NCI-H146 treated with DMSO at 0.1 percent for 48 hours (cell line): ENCODE measurements around the gene PSMA5.
A peak's percentile ranks its signal among the peaks of the same experiment; 100 is the strongest.
"Not testable (repeated sequence)": the region's sequence is repeated elsewhere in the genome, so short reads cannot be mapped to it uniquely, and the experiment has no call there.

Source experiments
- DNase-seq: peaks from one replicate; lab custom pipeline; 2025; ENCODE audit not compliant: unreplicated experiment; lab: John Stamatoyannopoulos, UW

PSMA5 gene

GRCh38 chr1:109433322-109433721, 7.1 kb upstream of the PSMA5 start:
- DNase-seq, result no peak

GRCh38 chr1:109432336-109432735, 6.1 kb upstream of the PSMA5 start:
- DNase-seq, result no peak

DNA sequence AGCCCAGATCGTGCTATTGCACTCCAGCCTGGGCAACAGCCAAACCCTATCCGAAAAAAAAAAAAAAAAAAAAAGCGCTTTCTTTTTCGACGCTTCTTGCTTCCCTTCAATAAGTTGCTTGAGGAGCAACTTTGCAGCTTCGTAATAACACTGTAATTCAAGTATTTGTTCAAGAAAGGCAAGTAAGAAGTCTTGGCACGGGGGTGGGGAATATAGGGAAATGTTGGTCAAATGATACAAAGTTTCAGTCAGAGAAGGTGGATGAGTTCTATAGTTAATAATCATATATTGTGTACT, 871 bp upstream of the PSMA5 start:
- no peak for DNase-seq

GRCh38 chr1:109425391-109426280, 612 bp downstream of the PSMA5 start:
- DNase-seq, result no peak

DNA sequence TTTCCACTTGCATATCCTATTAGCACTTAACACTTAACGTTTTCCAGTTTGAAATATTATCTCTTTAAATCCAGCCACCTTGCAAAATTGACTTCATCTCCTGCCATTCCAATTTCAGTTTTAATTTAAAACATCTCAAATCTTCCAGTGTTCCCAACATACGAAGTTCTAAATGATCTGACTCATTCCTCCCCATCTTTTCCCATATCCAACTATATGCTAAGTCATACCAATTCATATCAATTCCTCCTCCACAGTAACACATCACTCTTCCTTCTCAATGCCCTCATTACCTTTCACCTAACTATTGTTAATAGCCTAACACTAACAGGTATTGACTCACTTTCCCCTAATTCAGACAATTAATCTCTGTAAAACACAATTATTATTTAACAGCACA, 2.8 kb downstream of the PSMA5 start:
- no peak for DNase-seq

DNA sequence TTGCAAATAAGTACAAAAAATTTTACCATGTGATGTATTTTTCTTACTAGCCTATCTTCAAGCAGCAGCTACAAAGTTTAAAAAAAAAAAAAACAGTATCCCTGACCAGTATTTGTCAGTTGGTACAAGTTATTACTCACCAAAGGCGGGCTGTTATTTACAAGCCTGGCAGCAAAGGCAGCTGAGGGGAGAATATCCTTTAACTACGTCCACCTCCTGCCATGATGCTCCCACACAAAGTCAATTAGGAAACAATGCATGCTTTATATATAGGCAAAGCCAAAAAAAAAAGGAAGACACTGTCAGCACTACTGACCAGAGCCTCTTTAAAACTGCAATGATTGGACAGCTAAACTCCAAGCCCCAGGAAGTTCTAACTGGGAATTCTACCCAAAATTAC, 13.7 kb downstream of the PSMA5 start:
- no peak for DNase-seq

- no peak for DNase-seq
Measured at GRCh38 chr1:109404838-109405237, 21.4 kb downstream of the PSMA5 start.

GRCh38 chr1:109402025-109402424, 24.2 kb downstream of the PSMA5 start:
- no peak for DNase-seq

DNA sequence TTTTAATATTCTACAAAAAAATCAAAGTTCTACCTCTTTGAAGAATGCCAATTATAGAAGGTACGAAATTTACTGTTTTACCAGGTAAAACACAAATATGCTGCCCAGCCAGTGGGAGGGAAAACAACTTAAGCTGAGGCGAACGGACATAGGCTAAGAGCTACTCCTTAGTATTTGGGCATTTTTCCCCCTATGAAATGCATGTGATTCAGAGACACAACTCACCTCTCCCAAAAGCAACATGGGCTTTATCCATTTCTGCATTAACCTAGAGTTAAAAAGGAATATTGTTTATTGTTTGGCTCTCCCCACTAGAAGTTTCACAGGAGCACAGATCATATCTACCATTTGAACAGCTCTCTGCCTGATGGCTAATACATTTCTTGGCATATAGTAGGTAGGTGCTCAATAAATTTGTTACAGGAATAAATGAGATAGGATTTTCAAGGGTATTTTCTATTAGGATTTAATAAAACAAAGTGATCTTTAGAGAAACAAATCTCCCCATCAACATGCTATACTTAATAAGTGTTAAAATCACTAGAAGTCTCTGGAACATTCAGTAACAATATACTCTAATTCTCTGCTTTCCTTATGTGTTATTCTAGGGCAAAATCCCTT, 26.1 kb downstream of the PSMA5 start:
- no peak for DNase-seq

GRCh38 chr1:109399326-109399957, 26.8 kb downstream of the PSMA5 start:
- peak; percentile 61 for DNase-seq

DNA sequence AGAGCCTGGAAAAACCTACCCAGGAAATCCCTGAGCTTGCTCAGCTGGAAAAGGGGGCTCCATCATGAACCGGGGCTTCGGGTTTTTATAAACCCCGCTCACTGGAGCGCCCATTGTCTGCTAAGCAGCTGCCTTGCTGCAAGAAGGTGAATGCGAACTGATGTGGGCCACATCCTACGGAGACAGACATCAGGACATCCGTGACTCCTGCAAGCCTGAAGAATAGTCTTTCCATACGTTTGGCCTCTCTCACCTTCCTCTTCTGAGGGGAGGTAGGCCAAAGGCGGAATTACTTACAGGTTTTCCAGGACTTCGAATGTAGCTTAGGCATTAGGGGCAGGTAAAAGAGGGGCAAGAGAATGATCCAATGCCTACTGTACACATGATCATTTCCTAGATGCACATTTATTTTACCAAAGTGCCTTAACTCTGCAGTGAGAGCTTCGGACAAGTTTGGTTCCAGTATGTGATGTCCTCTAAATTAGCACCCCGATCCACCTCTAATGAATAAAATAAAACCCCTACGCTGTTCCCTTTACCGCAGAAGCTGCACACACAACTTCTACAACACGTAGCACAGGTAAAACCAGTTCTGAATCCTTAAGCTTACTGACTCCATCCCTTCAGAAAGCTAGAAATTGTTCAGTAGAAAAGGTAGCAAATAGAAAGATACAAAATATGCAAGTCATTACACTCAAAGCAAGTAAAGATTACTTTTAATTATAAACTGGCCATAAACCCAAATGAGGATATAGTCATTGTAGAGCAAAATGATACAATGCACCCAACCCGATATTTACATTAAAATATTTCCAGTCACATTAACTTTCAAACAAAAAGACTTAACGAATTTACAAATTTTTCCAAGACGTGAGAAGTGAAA, 27.7 kb downstream of the PSMA5 start:
- peak; percentile 42 for DNase-seq

DNA sequence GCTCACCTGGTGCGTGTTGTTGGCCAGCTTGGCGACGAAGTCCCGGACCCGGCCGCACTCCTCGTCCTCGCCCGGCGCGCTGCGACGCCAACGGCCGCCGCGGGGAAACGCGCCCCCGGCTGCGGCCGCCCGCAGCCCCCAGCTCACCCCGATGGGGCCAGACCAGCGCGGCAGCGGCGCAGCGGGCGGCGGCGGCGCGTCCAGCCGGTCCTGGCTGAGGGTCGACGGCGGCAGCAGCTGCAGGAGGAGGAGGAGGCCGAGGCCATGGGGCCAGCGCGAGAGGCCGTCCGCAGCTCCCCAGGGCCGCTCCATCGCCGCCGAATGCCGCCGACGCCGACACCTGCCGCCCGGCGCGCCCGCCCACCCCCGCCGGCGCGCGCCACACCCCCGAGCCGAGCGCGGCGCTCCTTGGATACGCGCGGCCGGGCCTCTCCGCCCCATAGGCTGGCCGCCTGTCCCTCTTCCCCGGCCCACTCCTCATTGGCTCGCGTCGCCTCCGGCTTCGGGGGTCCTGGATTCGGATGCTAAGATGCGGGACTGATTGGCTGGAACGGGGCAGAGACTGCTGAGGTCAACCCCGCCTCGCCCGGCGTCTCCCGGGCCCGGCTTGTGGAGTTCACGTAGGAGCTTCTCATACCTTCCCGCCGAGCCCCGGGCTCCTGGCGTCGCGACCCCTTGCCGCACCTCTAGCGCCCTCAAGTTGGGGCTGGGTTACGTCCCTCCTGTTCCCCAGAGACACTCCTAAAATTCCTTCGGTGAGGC, 28.5 kb downstream of the PSMA5 start, which contains the start of gene SORT1:
Gene SORT1, minus strand, starts transcription at position 338 of the 762 bp plus-strand sequence. Its CDS starts 26 bp downstream, at position 312.
- peak; percentile 90 for DNase-seq

GRCh38 chr1:109396871-109397580, 29.2 kb downstream of the PSMA5 start:
- DNase-seq, result peak; percentile 12

- DNase-seq, result no peak
Measured at GRCh38 chr1:109396513-109396839, 29.8 kb downstream of the PSMA5 start.

DNA sequence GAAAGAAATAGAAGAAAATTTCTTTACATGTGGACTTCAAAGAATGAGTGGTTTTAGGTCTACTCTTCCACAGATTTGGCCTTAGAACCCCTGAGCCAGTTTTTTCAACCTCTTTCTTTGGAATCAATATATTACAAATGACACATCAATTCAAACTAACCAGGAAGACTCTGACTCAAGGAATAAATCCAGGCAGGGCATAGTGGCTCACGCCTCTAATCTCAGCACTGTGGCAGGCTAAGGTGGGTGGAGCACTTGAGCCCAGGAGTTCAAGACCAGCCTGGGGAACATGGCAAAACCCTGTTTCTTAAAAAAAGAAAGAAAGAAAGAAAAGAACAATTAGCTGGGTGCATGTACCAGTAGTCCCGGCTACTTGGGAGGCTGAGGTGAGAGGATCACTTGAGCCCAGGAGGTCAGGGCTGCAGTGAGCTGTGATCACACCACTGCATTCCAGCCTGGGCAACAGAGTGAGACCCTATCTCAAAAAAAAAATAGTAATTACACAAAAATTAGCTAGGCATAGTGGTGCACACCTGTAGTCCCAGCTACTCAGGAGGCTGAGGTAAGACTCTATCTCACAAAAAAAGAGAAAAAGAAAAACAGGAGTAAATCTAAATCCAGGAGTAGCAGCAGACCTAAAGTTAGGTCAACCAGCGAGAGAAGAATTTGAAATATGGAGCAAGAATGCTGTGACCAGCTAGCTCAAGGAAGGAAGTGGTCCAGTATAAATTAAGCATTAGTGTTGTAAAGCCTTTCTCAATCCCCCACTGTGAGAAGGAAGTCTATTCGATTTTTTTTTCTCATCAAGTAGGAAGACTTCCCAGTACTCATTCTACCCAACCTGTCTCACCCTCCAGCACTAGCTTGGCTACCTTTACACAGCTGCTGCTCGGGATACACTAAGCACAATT, 30.4 kb downstream of the PSMA5 start:
- no peak for DNase-seq

GRCh38 chr1:109395282-109395599, 31.0 kb downstream of the PSMA5 start:
- DNase-seq, result not testable (repeated sequence)

- no peak for DNase-seq
Measured at GRCh38 chr1:109394591-109395281, 31.5 kb downstream of the PSMA5 start.

DNA sequence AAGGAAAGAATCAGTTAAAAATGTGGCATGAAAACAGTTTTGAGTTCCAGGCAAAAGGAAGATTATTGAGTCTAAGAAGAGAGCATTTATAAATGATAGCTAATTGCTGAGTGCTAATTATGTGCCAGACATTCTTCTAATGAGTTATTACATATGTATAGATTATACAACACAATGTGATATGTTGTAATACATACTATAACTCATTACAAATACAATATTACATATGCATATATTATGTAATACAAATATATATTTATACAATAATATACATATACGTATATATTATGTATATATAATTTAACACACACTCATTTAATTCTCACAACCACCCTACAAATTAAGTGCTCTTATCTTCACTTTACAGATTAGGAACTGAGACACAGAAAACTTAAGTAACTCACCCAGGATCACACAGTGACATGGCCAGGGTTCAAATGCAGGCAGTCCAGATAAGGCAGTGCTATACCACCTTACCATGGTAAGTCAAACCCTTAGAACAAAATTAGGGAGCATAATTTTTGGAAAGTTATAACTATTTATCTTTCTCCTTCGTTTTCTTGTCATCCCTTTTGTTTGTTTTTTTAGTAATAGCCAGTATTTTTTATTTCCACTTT, 32.5 kb downstream of the PSMA5 start:
- DNase-seq, result no peak
